Upper lobe of left lung (tissue), 6 donors: ENCODE measurements around the gene FBXL17. TPM values are rescaled to one million over a fixed set of nuclear protein-coding genes. Genes with fewer than 3 reads are reported as not detected.

Experiments used
- ATAC-seq, 2 donors: fragments of 200-7000 bp; cut with Tn5 transposase; one replicate each; pipeline ENCODE4 v1.9.1; 2022; ENCODE audit warnings: mild to moderate bottlenecking in 2 of 2, moderate library complexity in 2 of 2; ENCODE audit not compliant: low FRiP score in 2 of 2
- DNase-seq, 2 donors: peaks; one replicate each; pipeline ENCODE4 v3.0.0-alpha.2; 2019 to 2020
- H3K27ac ChIP-seq, 4 donors: fragments of 200-600 bp; sonication (generic); one replicate each; pipeline ENCODE4 v1.5.1; 2016 to 2019
- H3K27me3 ChIP-seq, 4 donors: fragments of 200-600 bp; sonication (generic); one replicate each; pipeline ENCODE4 v1.5.1; 2017 to 2019
- H3K36me3 ChIP-seq, 4 donors: fragments of 200-600 bp; sonication (generic); one replicate each; pipeline ENCODE4 v1.5.1; 2016 to 2019
- H3K4me1 ChIP-seq, 4 donors: fragments of 200-600 bp; sonication (generic); one replicate each; pipeline ENCODE4 v1.5.1; 2018 to 2019
- H3K4me3 ChIP-seq, 4 donors: fragments of 200-600 bp; sonication (generic); one replicate each; pipeline ENCODE4 v1.5.1; 2017 to 2019; ENCODE audit warnings: mild to moderate bottlenecking in 2 of 4, moderate library complexity in 1 of 4
- H3K9me3 ChIP-seq, 4 donors: fragments of 200-600 bp; sonication (generic); one replicate each; pipeline ENCODE4 v1.5.1; 2018 to 2019
- CTCF ChIP-seq, 6 experiments: fragments of 450-650 bp in 4 of 6; fragments of 200-600 bp in 2 of 6; sonication (generic) in 2 of 6; IDR thresholded peaks; one replicate each; pipeline ENCODE4 v1.5.1; 2016 to 2019; ENCODE audit warnings: antibody characterized with exemption in 6 of 6
- EP300 ChIP-seq, 4 donors: sonication (generic); formaldehyde crosslinking; IDR thresholded peaks; one replicate each; pipeline ENCODE4 v1.5.1; 2017; ENCODE audit warnings: antibody characterized with exemption in 4 of 4, control low read depth in 2 of 4
- POLR2A ChIP-seq, 4 donors: fragments of 450-650 bp; IDR thresholded peaks; one replicate each; pipeline ENCODE4 v1.5.1; 2016 to 2017; ENCODE audit warnings: antibody characterized with exemption in 4 of 4, mild to moderate bottlenecking in 2 of 4
- POLR2AphosphoS5 ChIP-seq, 2 donors: sonication (generic); formaldehyde crosslinking; IDR thresholded peaks; one replicate each; pipeline ENCODE4 v1.5.1; 2017; ENCODE audit warnings: antibody characterized with exemption in 2 of 2
- WGBS, 2 donors: methylation state at CpG; one replicate each; pipeline ENCODE4 v1.1.5; 2017 to 2018; 5-methylcytosine and 5-hydroxymethylcytosine counted together
- total RNA-seq, 6 donors: library from RNA; depleted of rRNA in 4 of 6; stranded (reverse); fragments of >200 nt in 4 of 6; gene quantifications; one replicate each; pipeline versions ENCODE4 v1.1.0 to v1.2.1, GENCODE V29; 2016 to 2021
- donor health status: DM: no; HTN: no; CAD: no; lungs with moderate emphysema.
- donor health status: DM: no; HTN: yes; CAD: no; lungs with severe emphysema.

Gene FBXL17
- total RNA-seq, 6 donors from 2014 or later: 10.0 to 47.1 (median 16.9) TPM

DNA sequence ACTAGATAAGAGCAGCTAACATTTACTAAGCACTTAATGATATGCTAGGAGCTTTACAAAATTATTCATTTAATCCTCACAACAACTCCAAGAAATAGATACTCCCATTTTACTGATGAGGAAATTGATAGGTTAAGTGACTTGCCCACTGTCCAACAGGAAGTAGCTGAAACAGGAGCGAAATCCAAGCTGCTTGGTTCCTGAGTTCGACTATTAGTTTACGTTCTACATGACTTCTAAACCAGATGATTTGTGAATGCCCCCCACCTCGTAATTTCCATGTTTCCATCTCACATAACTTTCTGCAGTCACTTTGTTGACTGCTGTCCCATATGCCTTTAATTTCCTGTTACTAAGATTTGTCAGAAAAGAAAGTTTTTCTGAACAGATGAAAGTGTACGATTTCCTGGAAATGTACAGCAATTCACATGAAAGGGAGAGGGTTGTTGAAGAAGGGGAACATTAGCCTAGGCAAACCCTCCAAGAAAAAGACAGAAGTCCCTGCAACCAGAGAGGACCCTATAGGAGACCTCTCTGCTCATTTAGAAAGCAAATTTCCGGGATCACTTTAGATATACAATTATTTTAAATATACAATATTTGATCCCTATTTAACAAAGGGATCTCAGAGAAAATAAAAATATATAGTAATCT lies 432.1 kb downstream of the FBXL17 start:
- no peak overlapping the region for H3K4me3 ChIP-seq
- no peaks in the 10 kb centered on the region for H3K36me3 ChIP-seq
- 87 to 88% methylated on average over 6 of the region's 6 CpGs for WGBS, 2 donors
- ATAC-seq (no peak), DNase-seq (no peak)
- H3K27ac ChIP-seq: no peak overlapping the region
- no peaks in the 10 kb centered on the region for H3K27me3 ChIP-seq
- no peak for TF ChIP-seq POLR2A (IDR thresholded peaks at IDR 0.05)
- TF ChIP-seq EP300 (IDR thresholded peaks at IDR 0.05): no peak
- TF ChIP-seq POLR2AphosphoS5 (IDR thresholded peaks at IDR 0.05): no peak
- TF ChIP-seq CTCF (IDR thresholded peaks at IDR 0.05): no peak
- H3K9me3 ChIP-seq: no peaks in the 10 kb centered on the region
- H3K4me1 ChIP-seq: no peaks in the 10 kb centered on the region

- DNase-seq: no peak
- 88 to 92% methylated on average over 1 of the region's 1 CpG for WGBS, 2 donors
- TF ChIP-seq EP300 (IDR thresholded peaks at IDR 0.05) (no peak), POLR2A (IDR thresholded peaks at IDR 0.05) (no peak), POLR2AphosphoS5 (IDR thresholded peaks at IDR 0.05) (no peak)
Measured at GRCh38 chr5:107948377-107948776, 433.5 kb downstream of the FBXL17 start.

GRCh38 chr5:107945061-107945460 lies 436.8 kb downstream of the FBXL17 start:
- no peak overlapping the region for H3K27ac ChIP-seq
- no peak overlapping the region for H3K4me3 ChIP-seq
- WGBS, 2 donors: 94 to 97% methylated on average over 2 of the region's 2 CpGs
- ATAC-seq (no peak), DNase-seq (no peak)
- no peaks in the 10 kb centered on the region for H3K9me3 ChIP-seq
- H3K4me1 ChIP-seq: no peaks in the 10 kb centered on the region
- H3K27me3 ChIP-seq: no peaks in the 10 kb centered on the region
- H3K36me3 ChIP-seq: no peaks in the 10 kb centered on the region
- TF ChIP-seq EP300 (IDR thresholded peaks at IDR 0.05): no peak
- TF ChIP-seq POLR2AphosphoS5 (IDR thresholded peaks at IDR 0.05): no peak
- TF ChIP-seq POLR2A (IDR thresholded peaks at IDR 0.05): no peak
- TF ChIP-seq CTCF (IDR thresholded peaks at IDR 0.05): no peak

More at GRCh38 chr5:107948377-107948776, 433.5 kb downstream of the FBXL17 start:
- no peak for ATAC-seq
- H3K27me3 ChIP-seq: no peaks in the 10 kb centered on the region
- H3K36me3 ChIP-seq: no peaks in the 10 kb centered on the region
- no peak overlapping the region for H3K27ac ChIP-seq
- H3K4me1 ChIP-seq: no peaks in the 10 kb centered on the region
- H3K4me3 ChIP-seq: no peak overlapping the region
- no peaks in the 10 kb centered on the region for H3K9me3 ChIP-seq

DNA sequence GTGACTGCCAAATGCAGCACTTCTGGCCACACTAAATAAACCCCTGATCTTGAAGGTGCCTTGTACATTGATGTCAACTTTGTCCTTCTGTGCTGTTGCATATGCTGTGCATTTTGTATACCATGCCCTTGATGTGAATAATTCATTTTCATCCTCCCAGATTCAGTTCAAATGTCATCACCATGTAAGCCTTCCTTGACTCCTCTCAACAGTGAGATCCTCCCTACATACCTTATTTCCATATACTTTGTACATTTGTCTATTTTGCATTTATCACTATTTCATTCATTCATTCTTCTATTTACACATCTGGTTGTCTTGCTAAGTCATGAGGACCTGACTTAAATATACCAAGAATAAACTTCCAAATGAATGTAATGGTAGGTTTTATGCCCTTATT lies 438.0 kb downstream of the FBXL17 start:
- Histone ChIP-seq H3K4me1 (no peaks in the 10 kb centered on the region), H3K27me3 (no peaks in the 10 kb centered on the region), H3K36me3 (no peaks in the 10 kb centered on the region), H3K4me3 (no peak overlapping the region), H3K27ac (no peak overlapping the region), H3K9me3 (no peaks in the 10 kb centered on the region)
- ATAC-seq: no peak
- no peak for TF ChIP-seq POLR2A (IDR thresholded peaks at IDR 0.05)
- DNase-seq: no peak

DNA sequence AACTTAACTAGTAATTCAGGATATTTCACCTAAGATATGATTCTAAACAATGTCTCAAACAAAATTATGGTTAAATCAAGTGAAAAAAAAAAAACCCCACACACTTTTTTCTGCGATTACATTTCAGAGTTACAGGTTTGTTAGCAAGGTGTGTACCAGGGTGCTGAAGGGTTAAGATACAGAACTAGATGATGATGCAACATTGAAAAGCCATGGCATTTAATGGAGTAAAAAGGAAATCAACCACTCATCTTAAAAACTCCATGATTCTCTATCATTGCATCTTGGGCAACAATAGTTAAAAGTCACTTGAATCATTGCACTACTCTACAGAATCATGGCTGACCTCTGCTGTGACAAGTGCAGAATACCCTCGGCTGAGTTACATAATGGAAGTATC lies 440.9 kb downstream of the FBXL17 start:
- no peaks in the 10 kb centered on the region for H3K9me3 ChIP-seq
- H3K36me3 ChIP-seq: no peaks in the 10 kb centered on the region
- H3K4me3 ChIP-seq: no peak overlapping the region
- TF ChIP-seq CTCF (IDR thresholded peaks at IDR 0.05): no peak
- TF ChIP-seq POLR2A (IDR thresholded peaks at IDR 0.05): no peak
- no peak for TF ChIP-seq EP300 (IDR thresholded peaks at IDR 0.05)
- TF ChIP-seq POLR2AphosphoS5 (IDR thresholded peaks at IDR 0.05): no peak
- H3K27me3 ChIP-seq: no peaks in the 10 kb centered on the region
- no peaks in the 10 kb centered on the region for H3K4me1 ChIP-seq
- 86 to 98% methylated on average over 2 of the region's 2 CpGs for WGBS, 2 donors
- no peak overlapping the region for H3K27ac ChIP-seq
- DNase-seq (no peak), ATAC-seq (no peak)
